ENCODE data around the gene CDH23. TPM values are rescaled to one million over a fixed set of nuclear protein-coding genes. Genes with fewer than 3 reads are reported as not detected.

CDH23 gene
- total and polyA plus RNA-seq, 10 donors: 2.0 to 19.9 (median 11.0) TPM

DNA sequence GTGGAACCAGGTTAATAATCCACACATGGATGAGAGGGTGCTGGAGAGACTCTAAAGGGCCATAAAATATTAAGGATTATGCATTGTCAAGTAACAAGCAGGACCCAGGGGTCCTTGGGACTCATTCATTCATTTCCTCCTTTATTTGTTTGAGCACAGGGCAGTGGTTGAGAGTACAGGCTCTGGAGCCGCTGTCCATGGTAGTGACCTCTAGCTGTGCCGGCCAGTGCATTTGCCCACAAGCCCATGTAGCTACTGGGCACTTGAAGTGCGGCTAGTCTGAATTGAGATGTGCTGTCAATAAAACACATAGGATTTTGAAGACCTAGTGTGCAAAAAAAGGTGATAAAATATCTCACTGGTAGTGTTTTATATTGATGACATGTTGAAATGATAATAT is 185.3 kb downstream of the CDH23 start:
- Histone ChIP-seq H3K4me1 (peaks cover 0 to 14% (median 7%) of the 10 kb centered on the region in 6 donors), H3K27me3 (replicated peaks in 1 of 7) (peaks cover 0 to 7% (median 0%) of the 10 kb centered on the region in 7 donors), H3K36me3 (no peaks in the 10 kb centered on the region), H3K27ac (no peak overlapping the region), H3K4me3 (no peak overlapping the region), H3K9me3 (no peaks in the 10 kb centered on the region)
- TF ChIP-seq POLR2AphosphoS5 (IDR thresholded peaks at IDR 0.05) (no peak), POLR2A (IDR thresholded peaks at IDR 0.05) (no peak)
- TF ChIP-seq, protein P1, sequence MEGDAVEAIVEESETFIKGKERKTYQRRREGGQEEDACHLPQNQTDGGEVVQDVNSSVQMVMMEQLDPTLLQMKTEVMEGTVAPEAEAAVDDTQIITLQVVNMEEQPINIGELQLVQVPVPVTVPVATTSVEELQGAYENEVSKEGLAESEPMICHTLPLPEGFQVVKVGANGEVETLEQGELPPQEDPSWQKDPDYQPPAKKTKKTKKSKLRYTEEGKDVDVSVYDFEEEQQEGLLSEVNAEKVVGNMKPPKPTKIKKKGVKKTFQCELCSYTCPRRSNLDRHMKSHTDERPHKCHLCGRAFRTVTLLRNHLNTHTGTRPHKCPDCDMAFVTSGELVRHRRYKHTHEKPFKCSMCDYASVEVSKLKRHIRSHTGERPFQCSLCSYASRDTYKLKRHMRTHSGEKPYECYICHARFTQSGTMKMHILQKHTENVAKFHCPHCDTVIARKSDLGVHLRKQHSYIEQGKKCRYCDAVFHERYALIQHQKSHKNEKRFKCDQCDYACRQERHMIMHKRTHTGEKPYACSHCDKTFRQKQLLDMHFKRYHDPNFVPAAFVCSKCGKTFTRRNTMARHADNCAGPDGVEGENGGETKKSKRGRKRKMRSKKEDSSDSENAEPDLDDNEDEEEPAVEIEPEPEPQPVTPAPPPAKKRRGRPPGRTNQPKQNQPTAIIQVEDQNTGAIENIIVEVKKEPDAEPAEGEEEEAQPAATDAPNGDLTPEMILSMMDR (IDR thresholded peaks at IDR 0.05 in 8 of 11, conservative IDR thresholded peaks at IDR 0.05 in 3 of 11): no peak
- 72 to 84% (median 79%) methylated on average over 3 of the region's 3 CpGs for WGBS, 5 donors
- intact Hi-C loops (cut with DNase I; ENCODE audit: low total_unique reads): no loop called here
- no peak for DNase-seq

DNA sequence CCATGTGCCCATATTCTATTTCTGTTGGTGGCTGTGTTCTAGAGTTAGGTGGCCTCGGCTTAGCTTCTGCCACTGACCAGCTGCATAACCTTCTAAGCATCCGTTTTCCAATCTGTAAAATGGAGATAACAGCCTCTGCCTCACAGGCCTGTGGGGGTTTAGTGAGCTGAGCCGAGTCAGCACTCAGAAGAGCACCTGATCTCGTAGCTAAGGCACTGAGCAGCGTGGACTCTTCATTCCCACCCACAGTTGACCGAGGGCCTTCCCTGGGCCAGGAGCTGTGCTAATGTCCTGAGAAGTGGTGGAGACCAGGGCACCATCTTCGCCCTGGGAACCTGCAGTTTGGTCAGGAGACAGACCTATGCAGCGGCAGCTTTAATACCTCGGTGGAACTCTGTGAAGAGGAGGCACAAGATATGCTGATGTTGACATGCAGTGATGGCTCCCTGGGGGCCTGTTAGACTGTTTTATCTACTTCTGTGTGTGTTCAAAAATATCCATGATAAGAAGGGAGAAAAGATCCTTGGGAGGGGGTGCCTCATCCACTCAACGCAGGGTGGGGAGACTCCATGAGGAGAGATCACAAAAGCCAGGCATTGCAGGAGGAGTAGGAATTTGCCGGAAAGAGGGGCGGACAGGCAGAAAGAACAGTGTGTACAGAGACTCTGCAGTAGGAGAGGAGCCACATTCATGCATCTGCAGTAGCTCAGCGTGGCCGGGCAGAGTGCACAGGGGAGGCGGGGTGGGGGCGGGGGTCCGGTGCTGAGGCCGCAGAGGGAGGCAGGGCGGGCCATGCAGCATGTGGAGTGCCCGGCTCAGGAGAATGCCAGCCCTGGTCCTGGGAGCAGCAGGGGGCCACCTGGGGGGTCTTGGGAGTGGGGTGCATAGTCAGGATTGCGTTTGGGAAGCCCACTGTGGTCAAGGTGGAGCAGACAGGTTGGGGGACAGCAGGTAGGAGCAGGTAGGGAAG is 186.1 kb downstream of the CDH23 start:
- Histone ChIP-seq H3K36me3 (no peaks in the 10 kb centered on the region), H3K4me3 (no peak overlapping the region), H3K4me1 (peaks cover 0 to 14% (median 7%) of the 10 kb centered on the region in 6 donors), H3K9me3 (no peaks in the 10 kb centered on the region), H3K27ac (no peak overlapping the region), H3K27me3 (replicated peaks in 1 of 7) (peaks cover 0 to 7% (median 0%) of the 10 kb centered on the region in 7 donors)
- DNase-seq: no peak
- intact Hi-C loops (cut with DNase I; ENCODE audit: low total_unique reads): no loop called here
- TF ChIP-seq POLR2A (IDR thresholded peaks at IDR 0.05): no peak
- TF ChIP-seq, protein P1 (IDR thresholded peaks at IDR 0.05 in 8 of 11, conservative IDR thresholded peaks at IDR 0.05 in 3 of 11): no peak
- TF ChIP-seq POLR2AphosphoS5 (IDR thresholded peaks at IDR 0.05): no peak
- WGBS, 5 donors: 76 to 88% (median 87%) methylated on average over 19 to 21 of the region's 21 CpGs

DNA sequence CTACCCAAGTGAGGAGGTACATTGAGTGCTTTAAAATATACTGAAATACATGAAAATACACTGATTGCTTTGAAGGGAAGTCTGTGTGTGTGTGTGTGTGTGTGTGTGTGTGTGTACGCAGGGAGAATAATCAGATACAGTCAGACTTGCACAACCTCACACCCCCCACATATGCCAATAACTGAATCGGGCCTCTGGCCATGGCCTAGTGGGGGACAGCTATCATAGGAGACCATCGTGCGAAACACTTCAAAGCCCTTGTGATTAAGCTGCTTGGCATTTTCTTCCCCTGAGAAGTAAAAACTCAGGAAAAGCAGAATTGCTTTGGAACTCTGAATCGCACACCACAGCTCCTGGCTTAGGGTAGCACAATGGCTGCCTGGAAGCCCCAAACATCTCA is 187.7 kb downstream of the CDH23 start:
- Histone ChIP-seq H3K36me3 (no peaks in the 10 kb centered on the region), H3K4me3 (no peak overlapping the region), H3K9me3 (no peaks in the 10 kb centered on the region), H3K27me3 (replicated peaks in 1 of 7) (peaks cover 0 to 16% (median 0%) of the 10 kb centered on the region in 7 donors), H3K27ac (peak overlapping the region in 1 of 8 donors; percentile 55), H3K4me1 (peaks cover 0 to 14% (median 7%) of the 10 kb centered on the region in 6 donors)
- intact Hi-C loops (cut with DNase I; ENCODE audit: low total_unique reads): no loop called here
- DNase-seq: no peak
- WGBS, 5 donors: 69 to 84% (median 75%) methylated on average over 5 of the region's 5 CpGs
- TF ChIP-seq POLR2A (IDR thresholded peaks at IDR 0.05) (no peak), POLR2AphosphoS5 (IDR thresholded peaks at IDR 0.05) (no peak)
- TF ChIP-seq, protein P1 (IDR thresholded peaks at IDR 0.05 in 8 of 11, conservative IDR thresholded peaks at IDR 0.05 in 3 of 11): no peak
